Hematopoietic multipotent progenitor cell treated with erythropoietin and hydrocortisone succinate and interleukin-3 and kit ligand, for 4 days (in vitro differentiated cells): Measurements from ENCODE around the gene KCNIP4.

Experiments used
- DNase-seq: peaks from one replicate; pipeline ENCODE4 v3.0.0-alpha.2; 2015

KCNIP4 gene

DNA sequence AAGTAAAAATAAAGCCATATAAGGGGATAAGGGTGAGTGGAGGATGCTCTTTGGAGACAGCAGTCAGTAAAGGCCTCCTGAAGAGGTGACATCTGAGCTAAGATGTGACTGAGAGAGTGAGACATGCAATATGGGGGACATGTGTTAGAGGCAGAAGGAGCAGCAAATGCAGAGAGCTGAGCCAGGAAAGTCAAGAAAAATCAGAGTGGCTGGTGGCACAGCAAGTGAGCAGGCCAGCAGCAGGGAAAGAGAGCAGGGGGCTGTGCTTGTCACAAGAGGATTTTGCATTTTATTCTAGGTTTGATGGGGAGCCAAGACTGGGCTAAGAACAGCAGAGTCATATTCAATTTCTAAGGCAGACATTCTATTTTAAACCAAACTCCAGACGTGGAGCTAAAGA is 394.5 kb downstream of the KCNIP4 start:
- no peak for DNase-seq

DNA sequence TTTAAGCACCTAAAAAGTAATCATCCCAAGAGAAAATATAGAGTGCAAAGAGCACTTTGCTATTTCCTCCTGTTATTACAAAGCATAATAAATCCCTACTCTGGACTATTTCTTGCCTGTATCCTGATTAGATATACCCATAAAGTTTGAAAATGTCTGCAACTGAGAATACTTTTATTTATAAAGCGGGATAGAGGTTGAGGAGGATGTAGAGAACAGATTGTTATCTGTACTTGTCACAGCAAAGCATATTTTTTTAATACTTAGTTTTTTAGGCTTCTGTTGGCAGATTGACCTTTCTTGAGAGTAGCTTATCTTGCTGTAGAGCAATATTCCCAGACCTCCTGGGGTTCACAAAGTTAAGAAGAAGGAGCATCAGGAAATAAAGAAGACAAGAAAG is 396.1 kb downstream of the KCNIP4 start:
- DNase-seq, result no peak

DNA sequence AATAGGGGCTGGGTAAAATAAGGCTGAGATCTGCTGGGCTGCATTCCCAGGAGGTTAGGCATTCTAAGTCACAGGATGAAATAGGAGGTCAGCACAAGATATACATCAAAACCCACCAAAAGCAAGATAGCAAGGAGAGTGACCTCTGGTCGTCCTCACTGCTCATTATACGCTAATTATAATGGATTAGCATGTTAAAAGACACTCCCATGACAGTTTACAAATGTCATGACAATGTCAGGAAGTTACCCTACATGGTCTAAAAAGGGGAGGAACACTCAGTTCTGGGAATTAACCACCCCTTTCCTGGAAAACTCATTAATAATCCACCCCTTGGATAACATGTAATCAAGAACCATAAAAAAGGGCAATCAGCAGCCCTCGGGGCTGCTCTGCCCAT is 403.6 kb downstream of the KCNIP4 start:
- DNase-seq, result no peak

- no peak for DNase-seq
These were observed 404.2 kb downstream of the KCNIP4 start for GRCh38 chr4:21544415-21544814.

DNA sequence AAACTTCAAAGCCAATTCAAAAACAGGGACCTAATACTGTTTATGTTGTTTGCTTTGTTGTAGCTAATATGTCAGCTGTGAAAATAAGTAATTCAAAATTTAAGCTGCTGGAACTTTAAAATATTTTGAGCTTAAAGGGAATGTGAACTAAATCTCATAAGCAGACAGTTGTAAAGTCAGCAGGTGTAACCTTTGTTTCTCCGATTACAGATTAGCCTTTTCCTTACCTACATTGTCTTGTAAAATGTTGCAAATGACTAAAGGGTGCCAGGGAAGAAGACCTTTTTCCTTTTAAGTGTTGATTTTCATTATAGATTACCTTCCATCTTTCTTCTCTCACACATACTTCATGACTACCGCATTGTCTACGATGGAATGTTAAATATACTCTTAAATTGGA is 405.1 kb downstream of the KCNIP4 start:
- DNase-seq, result no peak

- DNase-seq, result no peak
These were observed 412.7 kb downstream of the KCNIP4 start for GRCh38 chr4:21535898-21536297.

- no peak for DNase-seq
These were observed 417.5 kb downstream of the KCNIP4 start for GRCh38 chr4:21531048-21531447.

- no peak for DNase-seq
These were observed 419.4 kb downstream of the KCNIP4 start for GRCh38 chr4:21529214-21529613.

DNA sequence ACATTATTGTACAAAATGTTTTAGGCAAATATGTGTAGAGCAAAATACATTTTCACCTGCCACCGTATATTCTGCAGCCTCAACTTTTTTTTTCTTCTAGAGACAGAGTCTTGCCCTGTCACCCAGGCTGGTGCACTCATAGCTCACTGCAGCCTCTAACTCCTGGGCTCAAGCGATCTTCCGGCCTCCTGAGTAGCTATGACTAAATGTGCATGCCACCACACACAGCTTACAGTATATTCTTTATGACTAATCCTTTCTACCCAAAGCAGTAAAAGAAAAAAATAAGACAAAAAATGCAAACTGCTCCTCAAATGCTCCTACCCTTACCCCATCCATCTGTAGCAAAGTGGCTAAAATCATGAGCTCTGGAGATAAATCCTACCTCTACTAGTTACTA is 426.3 kb downstream of the KCNIP4 start:
- no peak for DNase-seq

DNA sequence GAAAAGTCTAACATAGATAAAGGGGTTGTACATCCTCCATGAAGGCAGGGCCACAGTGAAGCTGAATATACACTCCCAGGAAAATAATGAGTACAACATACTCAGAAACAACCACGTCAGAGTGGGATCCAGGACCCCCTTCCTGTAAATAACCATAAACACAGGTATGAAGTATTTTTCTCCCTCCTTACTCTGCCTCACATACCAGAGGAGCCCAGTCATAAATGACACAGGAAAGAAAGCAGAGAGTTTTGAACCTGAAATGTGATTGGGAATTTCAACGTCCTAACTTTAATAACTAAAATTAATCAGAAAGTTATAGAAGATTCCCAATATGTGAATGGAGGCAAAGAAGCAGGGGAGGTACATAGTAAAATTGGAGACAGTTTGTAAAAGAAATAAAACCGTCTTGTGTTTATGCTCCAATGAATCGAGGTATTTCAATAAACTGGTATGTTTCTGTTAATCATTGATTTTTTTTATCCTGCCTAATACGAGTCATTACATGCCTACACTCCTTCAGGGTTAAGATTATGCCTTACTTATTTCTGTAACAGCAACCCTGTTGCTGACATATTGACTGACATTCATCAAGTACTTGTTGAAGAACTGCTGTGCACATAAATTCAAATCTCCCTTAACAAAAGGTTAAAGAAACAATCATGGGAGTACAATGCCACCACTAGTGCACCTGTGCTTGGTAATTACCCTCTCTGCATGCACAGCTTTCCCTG is 431.3 kb downstream of the KCNIP4 start:
- no peak for DNase-seq

GRCh38 chr4:21514022-21514694 is 434.4 kb downstream of the KCNIP4 start:
- DNase-seq, result no peak

DNA sequence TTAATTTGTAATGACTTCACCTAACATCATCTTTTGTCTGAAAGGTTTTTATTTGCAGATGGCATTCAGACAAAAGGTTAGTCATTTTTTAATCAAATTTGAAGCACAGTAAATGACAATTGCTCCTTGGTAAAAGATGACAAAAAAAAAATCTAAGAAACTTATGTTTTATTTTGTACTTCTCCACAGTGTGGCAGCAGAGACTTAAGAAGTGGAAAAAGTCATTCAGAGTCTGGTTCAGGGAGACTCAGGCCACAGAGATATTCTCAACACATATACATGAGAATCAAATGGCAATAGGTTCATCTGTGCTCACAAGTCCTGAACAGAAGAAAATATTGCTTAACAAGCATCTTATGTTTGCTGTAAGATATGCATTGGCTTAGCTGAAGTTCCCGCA is 436.2 kb downstream of the KCNIP4 start:
- DNase-seq, result peak; percentile 74

DNA sequence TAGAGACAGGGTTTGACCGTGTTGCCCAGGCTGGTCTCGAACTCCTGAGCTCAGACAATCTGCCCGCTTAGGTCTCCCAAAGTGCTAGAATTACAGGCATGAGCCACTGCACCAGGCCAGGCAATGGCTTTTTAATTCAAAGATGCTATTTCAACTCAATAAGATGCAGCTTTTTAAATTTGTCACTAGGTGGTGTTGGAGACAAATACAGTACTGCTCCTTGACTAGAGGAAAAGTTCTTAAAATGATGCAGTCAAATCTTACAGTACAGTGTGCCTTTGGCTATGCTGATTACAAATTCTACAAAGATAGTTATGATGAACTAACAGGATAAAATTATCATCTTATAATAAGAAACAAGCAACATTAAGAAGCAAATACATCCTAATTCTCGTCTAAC is 441.1 kb downstream of the KCNIP4 start:
- peak; percentile 43 for DNase-seq

DNA sequence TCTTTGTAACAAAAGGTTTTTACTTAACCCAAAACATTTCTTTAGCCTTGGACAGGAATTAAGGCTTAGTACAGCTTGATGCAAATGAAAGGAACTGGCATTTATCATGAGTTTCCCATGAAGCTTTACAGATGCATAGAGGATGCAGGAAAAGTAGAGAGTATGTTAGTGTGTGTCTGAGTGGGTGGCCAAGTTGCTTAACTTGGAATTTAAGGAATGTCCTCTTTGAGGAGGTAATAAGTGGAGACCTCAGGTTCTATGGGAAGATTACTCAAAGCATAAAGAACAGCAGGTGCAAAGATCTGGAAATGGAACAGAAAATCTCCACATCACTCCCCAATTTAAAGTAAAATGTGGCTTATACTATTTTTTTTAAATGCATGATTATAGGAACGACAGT is 457.9 kb downstream of the KCNIP4 start:
- DNase-seq, result no peak

DNA sequence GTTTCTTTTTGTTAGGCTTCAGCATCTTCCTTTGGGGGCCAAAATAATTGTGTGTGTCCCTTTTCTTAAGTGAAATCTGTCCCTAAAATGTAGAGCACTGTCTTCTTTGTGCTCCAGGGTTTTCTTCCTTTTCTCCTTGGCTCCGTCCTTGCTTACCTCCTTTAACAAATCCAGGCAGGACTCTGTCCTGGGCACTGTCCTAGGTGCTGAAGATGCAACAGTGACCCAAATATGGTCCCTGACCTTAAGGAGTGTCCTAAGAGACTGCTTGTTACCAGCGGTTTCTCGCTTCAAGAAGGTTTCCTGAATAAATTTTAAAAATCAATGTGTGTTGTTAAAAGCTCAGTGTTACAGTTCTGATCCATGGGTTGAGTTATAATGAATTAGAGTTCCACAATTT is 471.8 kb downstream of the KCNIP4 start:
- DNase-seq, result peak; percentile 25

GRCh38 chr4:21474195-21474594 is 474.4 kb downstream of the KCNIP4 start:
- DNase-seq, result no peak

- peak; percentile 63 for DNase-seq
These were observed 478.0 kb downstream of the KCNIP4 start for GRCh38 chr4:21470535-21470934.

DNA sequence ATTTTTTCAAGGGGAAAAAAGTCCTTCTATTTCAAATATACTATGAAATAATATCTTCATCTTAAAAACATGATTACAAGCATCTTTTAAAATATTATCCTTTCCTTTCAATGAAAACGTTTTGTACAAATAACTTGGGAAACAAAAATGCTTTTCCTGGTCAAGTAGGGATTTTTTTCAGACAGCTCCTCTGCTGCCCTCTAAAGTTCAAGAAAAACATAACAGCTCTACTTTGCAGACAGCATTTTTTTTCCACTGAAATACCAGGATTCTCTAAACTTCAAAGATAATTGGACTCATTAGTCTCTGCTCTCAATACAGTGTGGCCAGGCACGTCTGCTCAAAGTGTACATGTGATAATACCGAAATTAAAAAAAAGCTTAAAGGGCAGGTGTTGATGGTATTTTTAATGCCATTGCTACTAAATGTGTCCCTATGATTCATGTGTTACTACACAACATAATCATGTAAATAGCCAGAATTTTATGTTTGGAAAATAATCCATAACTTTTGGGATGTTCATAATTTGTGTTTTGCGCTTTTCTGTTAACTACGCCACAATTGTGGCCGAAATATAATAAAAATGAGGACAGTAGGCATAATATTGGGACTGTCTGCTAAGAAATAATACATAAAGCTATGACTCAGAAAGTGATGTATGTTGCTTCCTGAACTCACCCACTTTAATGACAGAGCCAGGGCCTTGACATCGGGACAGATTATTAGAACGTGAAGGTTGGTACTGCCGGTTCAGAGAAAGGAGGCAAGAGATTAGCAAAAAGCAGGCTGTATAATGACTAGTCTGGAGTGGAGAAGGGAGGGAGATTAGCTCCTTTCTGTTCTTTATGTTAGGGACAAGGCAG is 478.9 kb downstream of the KCNIP4 start:
- peak; percentile 30 for DNase-seq

- no peak for DNase-seq
These were observed 481.0 kb downstream of the KCNIP4 start for GRCh38 chr4:21467551-21467950.

- DNase-seq, result no peak
These were observed 491.3 kb downstream of the KCNIP4 start for GRCh38 chr4:21457086-21457840.

DNA sequence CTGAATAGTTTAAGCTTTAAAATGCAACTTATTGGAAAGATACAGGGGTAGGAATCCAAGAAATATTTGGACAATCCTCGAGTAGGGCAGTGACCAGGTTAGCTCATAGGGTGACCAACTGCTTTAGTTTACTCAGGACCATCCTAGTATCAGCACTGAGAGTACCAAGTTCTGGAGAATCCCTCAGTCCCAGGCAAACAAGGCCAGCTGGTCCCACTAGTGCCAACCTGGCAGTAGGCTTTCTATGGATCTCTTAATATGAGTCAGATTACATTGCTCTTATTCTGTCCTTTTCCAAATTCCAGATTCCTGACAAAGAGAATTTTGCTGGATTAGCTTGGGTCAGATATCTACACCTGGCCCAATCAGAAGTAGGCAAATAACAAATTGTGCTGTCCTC is 493.7 kb downstream of the KCNIP4 start:
- DNase-seq, result no peak

- DNase-seq, result no peak
These were observed 494.4 kb downstream of the KCNIP4 start for GRCh38 chr4:21454201-21454600.

DNA sequence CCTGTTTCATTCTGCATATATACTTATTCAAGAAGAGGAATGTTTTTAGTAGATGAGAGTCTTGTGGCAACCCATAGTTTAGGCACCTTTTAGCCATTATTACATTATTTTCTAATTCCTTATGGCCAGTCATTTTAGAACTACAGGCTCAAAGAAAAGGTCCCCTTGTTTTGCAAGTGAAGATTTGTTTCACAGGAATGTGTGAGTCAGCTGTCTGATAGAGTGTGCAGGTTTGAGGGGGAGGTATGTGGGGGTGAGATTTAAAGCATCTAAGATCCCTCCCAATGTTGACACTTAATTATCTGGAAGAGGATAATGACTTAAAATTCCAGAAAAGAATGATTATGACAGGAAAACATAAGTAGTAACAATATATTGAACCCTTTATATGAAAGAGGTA is 495.6 kb downstream of the KCNIP4 start:
- no peak for DNase-seq
